HepG2 (cell line): ENCODE results near the gene F12. TPM values are rescaled to one million over a fixed set of nuclear protein-coding genes. Genes with fewer than 3 reads are reported as not detected.

Source experiments
- ARID4A ChIP-seq: sonication (generic); formaldehyde crosslinking; IDR thresholded peaks from 2 replicates; pipeline ENCODE4 v1.5.0; 2020; ENCODE audit warnings: mild to moderate bottlenecking, missing genetic modification reagents, borderline replicate concordance
- ATRX ChIP-seq: sonication (generic); formaldehyde crosslinking; IDR thresholded peaks from 2 replicates; pipeline ENCODE4 v1.4.0; 2020; ENCODE audit warnings: missing genetic modification reagents, borderline replicate concordance
- KLF9 ChIP-seq: IDR thresholded peaks from 2 replicates; pipeline ENCODE4 v1.6.1; 2016; ENCODE audit warnings: low read depth
- NFIC ChIP-seq: IDR thresholded peaks from 2 replicates; pipeline ENCODE4 v1.6.1; 2012; ENCODE audit warnings: mild to moderate bottlenecking, low read length, inconsistent platforms
- PBX2 ChIP-seq: IDR thresholded peaks from 2 replicates; pipeline ENCODE4 v1.6.1; 2016; ENCODE audit warnings: control low read depth
- POLR2AphosphoS2 ChIP-seq: IDR thresholded peaks from 2 replicates; pipeline ENCODE4 v1.6.1; 2011; ENCODE audit warnings: low read depth, low read length, improper control_type of control experiment
- ZBED4 ChIP-seq: sonication (generic); formaldehyde crosslinking; IDR thresholded peaks from 2 replicates; pipeline ENCODE4 v1.4.0; 2020; ENCODE audit warnings: missing genetic modification reagents, borderline replicate concordance
- ZNF431 ChIP-seq: sonication (generic); formaldehyde crosslinking; IDR thresholded peaks from 2 replicates; pipeline ENCODE4 v1.9.0; 2022; ENCODE audit warnings: missing genetic modification reagents, low read depth, mild to moderate bottlenecking, borderline replicate concordance
- ZNF496 ChIP-seq: sonication (generic); formaldehyde crosslinking; IDR thresholded peaks from 2 replicates; pipeline ENCODE4 v1.8.1; 2023; ENCODE audit warnings: mild to moderate bottlenecking, moderate library complexity, missing genetic modification reagents; ENCODE audit not compliant: insufficient replicate concordance
- polyA plus RNA-seq, 8 experiments: library from polyadenylated mRNA; depleted of rRNA in 3 of 8; stranded (reverse) in 7 of 8; unstranded in 1 of 8; fragments of >200 nt; fragmentation: Illumina TruSeq in 4 of 8; extraction: Trizol in 4 of 8; gene quantifications; 2 replicates each; pipeline versions ENCODE4 v1.2.1 to v1.2.3, GENCODE V29; 2011 to 2016; ENCODE audit warnings: low read depth in 4 of 8, missing spikeins in 1 of 8, mixed read lengths in 1 of 8; ENCODE audit not compliant: insufficient read depth in 1 of 8
- total RNA-seq, 5 experiments: library from RNA; depleted of rRNA; stranded (reverse); fragments of >200 nt; fragmentation: Illumina TruSeq; extraction: Trizol; gene quantifications; 2 replicates each; pipeline ENCODE4 v1.2.3, GENCODE V29; 2016; ENCODE audit warnings: low read depth in 1 of 5
- TF ChIP-seq, protein P1 (sequence below): sonication (generic); formaldehyde crosslinking; IDR thresholded peaks from 2 replicates; pipeline ENCODE4 v1.4.0; 2020; ENCODE audit warnings: mild to moderate bottlenecking, missing genetic modification reagents
- TF ChIP-seq, protein P2 (sequence below): sonication (generic); formaldehyde crosslinking; IDR thresholded peaks from 2 replicates; pipeline ENCODE4 v1.5.0; 2020; ENCODE audit warnings: mild to moderate bottlenecking, missing genetic modification reagents
- TF ChIP-seq, protein P3 (sequence below): sonication (generic); formaldehyde crosslinking; IDR thresholded peaks from 2 replicates; pipeline ENCODE4 v1.8.1; 2023; ENCODE audit warnings: missing genetic modification reagents, inconsistent platforms, borderline replicate concordance
- TF ChIP-seq, protein P4 (sequence below): sonication (generic); formaldehyde crosslinking; IDR thresholded peaks from 2 replicates; pipeline ENCODE4 v1.4.0; 2020; ENCODE audit warnings: missing genetic modification reagents, borderline replicate concordance

F12 gene
- total and polyA plus RNA-seq, 2 of the 13 experiments (the other 11 are each of a cell fraction or from before 2014, with no cell fraction given) = 2.5 to 3.0 TPM

DNA sequence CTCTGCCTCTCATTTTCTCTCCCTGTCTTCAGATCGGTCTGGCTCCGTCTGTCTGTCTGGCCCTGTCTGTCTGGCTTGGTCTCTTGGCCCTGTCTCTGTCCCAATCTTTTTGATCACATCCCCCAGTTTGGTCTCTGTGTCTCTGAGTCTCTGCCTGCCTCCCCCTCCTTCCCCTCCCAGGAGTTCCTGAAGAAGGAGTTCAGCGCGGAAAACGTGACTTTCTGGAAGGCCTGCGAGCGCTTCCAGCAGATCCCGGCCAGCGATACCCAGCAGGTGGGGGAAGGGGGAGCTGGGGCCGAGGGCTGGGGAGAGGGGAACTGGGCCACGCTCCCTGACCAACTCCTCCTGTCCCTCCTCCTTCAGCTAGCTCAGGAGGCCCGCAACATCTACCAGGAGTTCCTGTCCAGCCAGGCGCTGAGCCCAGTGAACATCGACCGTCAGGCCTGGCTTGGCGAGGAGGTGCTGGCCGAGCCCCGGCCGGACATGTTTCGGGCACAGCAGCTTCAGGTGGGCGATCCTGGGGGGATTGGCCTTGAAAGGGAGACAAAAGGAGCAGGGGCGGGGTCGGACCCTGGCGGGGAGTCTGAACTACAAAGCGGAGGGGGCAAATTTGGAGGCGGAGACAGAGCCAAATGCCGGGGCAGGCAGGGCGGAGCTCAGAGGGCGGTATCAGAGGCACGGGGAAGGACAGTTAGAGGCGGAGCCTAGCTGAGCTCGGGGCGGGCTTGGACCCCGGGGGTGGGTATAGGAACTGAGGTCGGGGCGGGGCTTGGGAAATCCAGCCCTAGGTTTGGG is 42.6 kb downstream of the F12 start (continued):
- TF ChIP-seq, protein P1, sequence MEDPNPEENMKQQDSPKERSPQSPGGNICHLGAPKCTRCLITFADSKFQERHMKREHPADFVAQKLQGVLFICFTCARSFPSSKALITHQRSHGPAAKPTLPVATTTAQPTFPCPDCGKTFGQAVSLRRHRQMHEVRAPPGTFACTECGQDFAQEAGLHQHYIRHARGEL (CRISPR knock-in tag) = no peak
- TF ChIP-seq, protein P2, sequence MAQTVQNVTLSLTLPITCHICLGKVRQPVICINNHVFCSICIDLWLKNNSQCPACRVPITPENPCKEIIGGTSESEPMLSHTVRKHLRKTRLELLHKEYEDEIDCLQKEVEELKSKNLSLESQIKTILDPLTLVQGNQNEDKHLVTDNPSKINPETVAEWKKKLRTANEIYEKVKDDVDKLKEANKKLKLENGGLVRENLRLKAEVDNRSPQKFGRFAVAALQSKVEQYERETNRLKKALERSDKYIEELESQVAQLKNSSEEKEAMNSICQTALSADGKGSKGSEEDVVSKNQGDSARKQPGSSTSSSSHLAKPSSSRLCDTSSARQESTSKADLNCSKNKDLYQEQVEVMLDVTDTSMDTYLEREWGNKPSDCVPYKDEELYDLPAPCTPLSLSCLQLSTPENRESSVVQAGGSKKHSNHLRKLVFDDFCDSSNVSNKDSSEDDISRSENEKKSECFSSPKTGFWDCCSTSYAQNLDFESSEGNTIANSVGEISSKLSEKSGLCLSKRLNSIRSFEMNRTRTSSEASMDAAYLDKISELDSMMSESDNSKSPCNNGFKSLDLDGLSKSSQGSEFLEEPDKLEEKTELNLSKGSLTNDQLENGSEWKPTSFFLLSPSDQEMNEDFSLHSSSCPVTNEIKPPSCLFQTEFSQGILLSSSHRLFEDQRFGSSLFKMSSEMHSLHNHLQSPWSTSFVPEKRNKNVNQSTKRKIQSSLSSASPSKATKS (CRISPR knock-in tag) = no peak
- no peak for TF ChIP-seq ATRX
- no peak for TF ChIP-seq KLF9 (CRISPR knock-in tag)
- TF ChIP-seq, protein P3, sequence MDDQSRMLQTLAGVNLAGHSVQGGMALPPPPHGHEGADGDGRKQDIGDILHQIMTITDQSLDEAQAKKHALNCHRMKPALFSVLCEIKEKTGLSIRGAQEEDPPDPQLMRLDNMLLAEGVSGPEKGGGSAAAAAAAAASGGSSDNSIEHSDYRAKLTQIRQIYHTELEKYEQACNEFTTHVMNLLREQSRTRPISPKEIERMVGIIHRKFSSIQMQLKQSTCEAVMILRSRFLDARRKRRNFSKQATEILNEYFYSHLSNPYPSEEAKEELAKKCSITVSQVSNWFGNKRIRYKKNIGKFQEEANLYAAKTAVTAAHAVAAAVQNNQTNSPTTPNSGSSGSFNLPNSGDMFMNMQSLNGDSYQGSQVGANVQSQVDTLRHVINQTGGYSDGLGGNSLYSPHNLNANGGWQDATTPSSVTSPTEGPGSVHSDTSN (CRISPR knock-in tag) = no peak
- no peak for TF ChIP-seq POLR2AphosphoS2
- TF ChIP-seq ZBED4 (CRISPR knock-in tag) = no peak
- no peak for TF ChIP-seq PBX2 (CRISPR knock-in tag)
- no peak for TF ChIP-seq ZNF496 (CRISPR knock-in tag)
- no peak for TF ChIP-seq ZNF431 (CRISPR knock-in tag)
- peak; percentile 44; the same call in 1 of the 2 replicates for TF ChIP-seq ARID4A (CRISPR knock-in tag)
- TF ChIP-seq, protein P4, sequence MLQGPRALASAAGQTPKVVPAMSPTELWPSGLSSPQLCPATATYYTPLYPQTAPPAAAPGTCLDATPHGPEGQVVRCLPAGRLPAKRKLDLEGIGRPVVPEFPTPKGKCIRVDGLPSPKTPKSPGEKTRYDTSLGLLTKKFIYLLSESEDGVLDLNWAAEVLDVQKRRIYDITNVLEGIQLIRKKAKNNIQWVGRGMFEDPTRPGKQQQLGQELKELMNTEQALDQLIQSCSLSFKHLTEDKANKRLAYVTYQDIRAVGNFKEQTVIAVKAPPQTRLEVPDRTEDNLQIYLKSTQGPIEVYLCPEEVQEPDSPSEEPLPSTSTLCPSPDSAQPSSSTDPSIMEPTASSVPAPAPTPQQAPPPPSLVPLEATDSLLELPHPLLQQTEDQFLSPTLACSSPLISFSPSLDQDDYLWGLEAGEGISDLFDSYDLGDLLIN (CRISPR knock-in tag) = no peak
- no peak for TF ChIP-seq NFIC
